HL-60 (cell line): Measurements from ENCODE around the gene GPR68.

Experiments used
- DNase-seq, 2 experiments: peaks; one replicate each; pipeline ENCODE4 v3.0.0-alpha.2; 2010 to 2020; ENCODE audit warnings: low read depth in 1 of 2, low spot score in 1 of 2
- H3K27ac ChIP-seq: fragments of 250-450 bp; sonication (Bioruptor Pico); replicated peaks from 2 replicates; pipeline ENCODE4 v1.5.1; 2020; ENCODE audit warnings: mild to moderate bottlenecking, moderate library complexity
- H3K27me3 ChIP-seq: fragments of 250-450 bp; sonication (Bioruptor Pico); 2 replicates; pipeline ENCODE4 v1.5.1; 2021; ENCODE audit warnings: mild to moderate bottlenecking, moderate library complexity; ENCODE audit not compliant: insufficient read depth, poor library complexity, severe bottlenecking
- H3K4me3 ChIP-seq: replicated peaks from 2 replicates; pipeline ENCODE4 v1.5.1; 2011; ENCODE audit warnings: mild to moderate bottlenecking, control low read depth, low read length; ENCODE audit not compliant: insufficient read depth
- GABPA ChIP-seq: IDR thresholded peaks from 2 replicates; pipeline ENCODE4 v1.6.1; 2012; ENCODE audit warnings: low read depth
- POLR2AphosphoS5 ChIP-seq: IDR thresholded peaks from 2 replicates; pipeline ENCODE4 v1.6.1; 2012; ENCODE audit warnings: low read depth
- SPI1 ChIP-seq: IDR thresholded peaks from 2 replicates; pipeline ENCODE4 v1.6.1; 2012; ENCODE audit warnings: low read depth, mild to moderate bottlenecking, borderline replicate concordance
- TF ChIP-seq, protein P1 (sequence below): IDR thresholded peaks from 2 replicates; pipeline ENCODE4 v1.6.1; 2012; ENCODE audit warnings: low read depth; ENCODE audit not compliant: insufficient replicate concordance
- TF ChIP-seq, protein P2 (sequence below): IDR thresholded peaks from one replicate; pipeline ENCODE4 v1.5.1; 2011; ENCODE audit warnings: low read length, control low read depth, inconsistent platforms; ENCODE audit not compliant: insufficient read depth

Gene GPR68

GRCh38 chr14:91284146-91284790 is 39.8 kb upstream of the GPR68 start:
- no peak for TF ChIP-seq SPI1
- TF ChIP-seq POLR2AphosphoS5 = no peak
- TF ChIP-seq, protein P1, sequence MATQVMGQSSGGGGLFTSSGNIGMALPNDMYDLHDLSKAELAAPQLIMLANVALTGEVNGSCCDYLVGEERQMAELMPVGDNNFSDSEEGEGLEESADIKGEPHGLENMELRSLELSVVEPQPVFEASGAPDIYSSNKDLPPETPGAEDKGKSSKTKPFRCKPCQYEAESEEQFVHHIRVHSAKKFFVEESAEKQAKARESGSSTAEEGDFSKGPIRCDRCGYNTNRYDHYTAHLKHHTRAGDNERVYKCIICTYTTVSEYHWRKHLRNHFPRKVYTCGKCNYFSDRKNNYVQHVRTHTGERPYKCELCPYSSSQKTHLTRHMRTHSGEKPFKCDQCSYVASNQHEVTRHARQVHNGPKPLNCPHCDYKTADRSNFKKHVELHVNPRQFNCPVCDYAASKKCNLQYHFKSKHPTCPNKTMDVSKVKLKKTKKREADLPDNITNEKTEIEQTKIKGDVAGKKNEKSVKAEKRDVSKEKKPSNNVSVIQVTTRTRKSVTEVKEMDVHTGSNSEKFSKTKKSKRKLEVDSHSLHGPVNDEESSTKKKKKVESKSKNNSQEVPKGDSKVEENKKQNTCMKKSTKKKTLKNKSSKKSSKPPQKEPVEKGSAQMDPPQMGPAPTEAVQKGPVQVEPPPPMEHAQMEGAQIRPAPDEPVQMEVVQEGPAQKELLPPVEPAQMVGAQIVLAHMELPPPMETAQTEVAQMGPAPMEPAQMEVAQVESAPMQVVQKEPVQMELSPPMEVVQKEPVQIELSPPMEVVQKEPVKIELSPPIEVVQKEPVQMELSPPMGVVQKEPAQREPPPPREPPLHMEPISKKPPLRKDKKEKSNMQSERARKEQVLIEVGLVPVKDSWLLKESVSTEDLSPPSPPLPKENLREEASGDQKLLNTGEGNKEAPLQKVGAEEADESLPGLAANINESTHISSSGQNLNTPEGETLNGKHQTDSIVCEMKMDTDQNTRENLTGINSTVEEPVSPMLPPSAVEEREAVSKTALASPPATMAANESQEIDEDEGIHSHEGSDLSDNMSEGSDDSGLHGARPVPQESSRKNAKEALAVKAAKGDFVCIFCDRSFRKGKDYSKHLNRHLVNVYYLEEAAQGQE = no peak
- H3K27ac ChIP-seq = no peak overlapping the region
- no peak for DNase-seq
- no peak overlapping the region for H3K4me3 ChIP-seq
- no peaks in the 10 kb centered on the region for H3K27me3 ChIP-seq

GRCh38 chr14:91283666-91284065 is 39.2 kb upstream of the GPR68 start:
- no peak for DNase-seq
- Histone ChIP-seq H3K4me3 (no peak overlapping the region), H3K27me3 (no peaks in the 10 kb centered on the region), H3K27ac (no peak overlapping the region)
- TF ChIP-seq POLR2AphosphoS5 (no peak), GABPA (no peak), SPI1 (no peak)
- TF ChIP-seq, protein P2, sequence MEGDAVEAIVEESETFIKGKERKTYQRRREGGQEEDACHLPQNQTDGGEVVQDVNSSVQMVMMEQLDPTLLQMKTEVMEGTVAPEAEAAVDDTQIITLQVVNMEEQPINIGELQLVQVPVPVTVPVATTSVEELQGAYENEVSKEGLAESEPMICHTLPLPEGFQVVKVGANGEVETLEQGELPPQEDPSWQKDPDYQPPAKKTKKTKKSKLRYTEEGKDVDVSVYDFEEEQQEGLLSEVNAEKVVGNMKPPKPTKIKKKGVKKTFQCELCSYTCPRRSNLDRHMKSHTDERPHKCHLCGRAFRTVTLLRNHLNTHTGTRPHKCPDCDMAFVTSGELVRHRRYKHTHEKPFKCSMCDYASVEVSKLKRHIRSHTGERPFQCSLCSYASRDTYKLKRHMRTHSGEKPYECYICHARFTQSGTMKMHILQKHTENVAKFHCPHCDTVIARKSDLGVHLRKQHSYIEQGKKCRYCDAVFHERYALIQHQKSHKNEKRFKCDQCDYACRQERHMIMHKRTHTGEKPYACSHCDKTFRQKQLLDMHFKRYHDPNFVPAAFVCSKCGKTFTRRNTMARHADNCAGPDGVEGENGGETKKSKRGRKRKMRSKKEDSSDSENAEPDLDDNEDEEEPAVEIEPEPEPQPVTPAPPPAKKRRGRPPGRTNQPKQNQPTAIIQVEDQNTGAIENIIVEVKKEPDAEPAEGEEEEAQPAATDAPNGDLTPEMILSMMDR = no peak
- TF ChIP-seq, protein P1 = no peak

DNA sequence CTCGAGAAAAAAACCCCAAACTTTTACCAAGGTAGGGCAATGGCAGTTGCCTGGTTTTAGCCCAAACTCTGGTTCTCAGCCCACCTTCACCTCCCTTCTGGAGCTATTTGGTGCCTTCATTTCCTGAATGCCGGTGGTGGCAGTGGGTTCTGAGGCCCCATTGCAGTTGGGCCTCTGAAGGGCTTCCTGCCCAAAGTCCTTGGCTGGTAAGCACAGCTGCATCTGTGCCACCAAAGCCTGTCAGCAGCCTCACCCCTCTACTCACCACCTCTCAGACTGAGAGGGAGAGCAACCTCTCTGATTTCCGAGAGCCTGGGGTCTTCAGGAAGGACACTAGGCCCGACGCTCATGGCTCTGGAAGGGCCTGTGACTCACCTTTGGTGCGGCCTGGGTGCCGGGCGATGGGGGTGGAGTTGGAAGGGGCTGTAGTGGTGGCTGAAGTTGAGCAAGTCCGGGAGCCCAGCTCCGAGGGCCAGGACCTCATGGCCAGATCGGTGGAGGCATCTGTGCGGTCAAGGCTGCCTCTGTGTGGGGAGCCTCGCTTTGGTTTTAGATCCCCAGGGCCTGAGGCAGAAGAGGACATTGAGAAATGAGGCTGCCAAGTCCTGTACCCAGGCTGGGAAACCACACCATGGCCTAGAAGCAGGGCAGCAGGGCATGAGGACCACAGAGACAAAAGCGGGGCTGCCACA is 38.6 kb upstream of the GPR68 start:
- TF ChIP-seq, protein P1 = no peak
- TF ChIP-seq, protein P2 = no peak
- no peak for TF ChIP-seq SPI1
- no peak for TF ChIP-seq POLR2AphosphoS5
- no peak for TF ChIP-seq GABPA
- no peak for DNase-seq
- Histone ChIP-seq H3K27me3 (no peaks in the 10 kb centered on the region), H3K27ac (no peak overlapping the region), H3K4me3 (no peak overlapping the region)
